Nephron progenitor cell (in vitro differentiated cells): Measurements from ENCODE around the gene TMEM63C.

ENCODE experiments used
- DNase-seq: peaks from one replicate; pipeline ENCODE4 v3.0.0; 2021
- H3K27ac Mint-ChIP-seq: 2 replicates; pipeline ENCODE4 v1.8.0; 2021; ENCODE audit warnings: mild to moderate bottlenecking, moderate library complexity, mixed read lengths
- H3K27me3 Mint-ChIP-seq: 2 replicates; pipeline ENCODE4 v1.8.0; 2021; ENCODE audit warnings: mild to moderate bottlenecking, low read depth, mixed read lengths; ENCODE audit not compliant: poor library complexity
- H3K36me3 Mint-ChIP-seq: 2 replicates; pipeline ENCODE4 v1.8.0; 2021; ENCODE audit warnings: low read depth, mixed read lengths
- H3K4me1 Mint-ChIP-seq: 2 replicates; pipeline ENCODE4 v1.8.0; 2021; ENCODE audit warnings: mixed read lengths
- H3K4me3 Mint-ChIP-seq: 2 replicates; pipeline ENCODE4 v1.8.0; 2021; ENCODE audit warnings: mild to moderate bottlenecking, moderate library complexity, mixed read lengths
- H3K9me3 Mint-ChIP-seq: 2 replicates; pipeline ENCODE4 v1.8.0; 2021; ENCODE audit warnings: mild to moderate bottlenecking, moderate library complexity, mixed read lengths
- CTCF ChIP-seq: fragments of 200-600 bp; sonication (generic); IDR thresholded peaks from 2 replicates; pipeline ENCODE4 v1.5.0; 2021; ENCODE audit warnings: antibody characterized with exemption

Gene TMEM63C

GRCh38 chr14:77259025-77259715 lies 77.6 kb downstream of the TMEM63C start:
- peaks cover 6% of the 10 kb centered on the region for H3K4me1 Mint-ChIP-seq
- peaks cover 36% of the 10 kb centered on the region for H3K27me3 Mint-ChIP-seq
- H3K36me3 Mint-ChIP-seq, result no peaks in the 10 kb centered on the region
- TF ChIP-seq CTCF, result no peak
- no peak overlapping the region for H3K27ac Mint-ChIP-seq
- no peak overlapping the region for H3K4me3 Mint-ChIP-seq
- DNase-seq, result no peak
- no peaks in the 10 kb centered on the region for H3K9me3 Mint-ChIP-seq

DNA sequence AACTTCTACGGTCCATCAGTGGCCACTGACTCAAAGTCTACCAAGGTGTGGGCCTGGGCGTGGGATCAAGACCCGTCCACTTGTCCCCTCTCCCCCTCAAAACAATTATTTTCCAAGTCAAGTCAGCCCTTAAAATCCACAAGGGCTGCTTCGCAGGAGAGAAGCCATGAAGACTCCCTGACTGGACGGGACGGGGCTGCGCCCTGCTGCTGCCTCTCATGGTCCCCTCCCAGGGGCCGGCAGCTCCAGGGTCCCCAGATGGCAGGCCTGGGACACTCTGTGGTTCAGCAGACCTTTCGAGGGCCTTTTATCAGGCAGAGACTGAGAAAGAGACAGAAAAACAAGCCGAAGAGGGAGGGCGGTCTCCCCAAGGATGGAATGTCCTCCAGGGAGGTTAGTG lies 78.6 kb downstream of the TMEM63C start:
- DNase-seq, result no peak
- Mint-ChIP-seq H3K27ac (no peak overlapping the region), H3K27me3 (peaks cover 35% of the 10 kb centered on the region), H3K4me3 (no peak overlapping the region), H3K36me3 (no peaks in the 10 kb centered on the region), H3K4me1 (peaks cover 6% of the 10 kb centered on the region), H3K9me3 (no peaks in the 10 kb centered on the region)
- TF ChIP-seq CTCF, result no peak

DNA sequence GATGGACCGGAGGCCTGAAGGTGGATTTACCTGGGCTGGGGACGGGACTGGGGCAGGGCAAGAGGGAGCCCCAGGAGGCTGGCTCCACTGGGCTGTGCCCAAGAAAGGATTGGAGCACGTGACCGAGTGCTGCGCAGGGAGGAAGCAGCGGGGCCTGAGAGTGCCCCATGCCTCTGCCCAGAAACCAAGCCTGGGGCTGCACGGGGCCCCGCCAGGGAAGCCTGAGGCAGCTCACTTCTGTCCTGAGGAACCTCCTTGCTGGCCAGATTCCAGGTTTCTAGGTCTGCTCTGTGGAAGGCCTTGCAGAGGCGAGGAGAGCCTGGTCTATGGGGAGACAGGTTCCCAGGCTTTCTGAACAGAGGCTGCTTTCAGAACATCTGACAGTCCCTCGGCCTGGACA lies 79.0 kb downstream of the TMEM63C start:
- H3K9me3 Mint-ChIP-seq, result no peaks in the 10 kb centered on the region
- TF ChIP-seq CTCF, result no peak
- H3K4me1 Mint-ChIP-seq, result peaks cover 6% of the 10 kb centered on the region
- peaks cover 39% of the 10 kb centered on the region for H3K27me3 Mint-ChIP-seq
- H3K4me3 Mint-ChIP-seq, result no peak overlapping the region
- no peaks in the 10 kb centered on the region for H3K36me3 Mint-ChIP-seq
- no peak for DNase-seq
- no peak overlapping the region for H3K27ac Mint-ChIP-seq

GRCh38 chr14:77264466-77265186 lies 83.0 kb downstream of the TMEM63C start:
- H3K4me1 Mint-ChIP-seq, result peaks cover 2% of the 10 kb centered on the region
- no peak overlapping the region for H3K4me3 Mint-ChIP-seq
- H3K36me3 Mint-ChIP-seq, result no peaks in the 10 kb centered on the region
- no peak for DNase-seq
- H3K9me3 Mint-ChIP-seq, result peaks cover 7% of the 10 kb centered on the region
- peaks cover 71% of the 10 kb centered on the region for H3K27me3 Mint-ChIP-seq
- no peak overlapping the region for H3K27ac Mint-ChIP-seq
- no peak for TF ChIP-seq CTCF

DNA sequence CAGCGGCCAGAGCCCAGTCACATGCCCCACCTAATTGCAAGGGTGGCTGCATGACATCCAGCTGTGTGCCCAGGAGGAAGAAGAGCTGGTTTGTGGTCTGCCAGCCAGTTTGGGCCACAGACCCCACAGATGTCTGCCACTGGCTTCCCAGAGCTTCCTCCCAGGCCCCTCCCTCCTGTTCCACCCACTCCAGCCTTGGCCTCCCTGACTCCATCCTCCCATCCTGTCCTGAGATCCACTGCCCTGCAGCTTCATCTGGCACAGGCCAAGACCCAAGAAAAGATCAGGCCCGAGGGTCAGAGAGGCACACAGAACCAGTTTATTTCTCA lies 83.6 kb downstream of the TMEM63C start:
- Mint-ChIP-seq H3K4me3 (no peak overlapping the region), H3K36me3 (no peaks in the 10 kb centered on the region), H3K27me3 (peaks cover 76% of the 10 kb centered on the region), H3K27ac (no peak overlapping the region), H3K4me1 (peaks cover 4% of the 10 kb centered on the region), H3K9me3 (peaks cover 7% of the 10 kb centered on the region)
- DNase-seq, result no peak
- TF ChIP-seq CTCF, result no peak
